ENCODE data around the gene BACE2. TPM values are rescaled to one million over a fixed set of nuclear protein-coding genes. Genes with fewer than 3 reads are reported as not detected.

BACE2 gene
- total and polyA plus RNA-seq, 2 of the 4 experiments (the other 2 are of a cell fraction) = 17.0 to 35.5 TPM

- H2BK5ac ChIP-seq (ENCODE audit: low read depth, low read length, poor library complexity, severe bottlenecking) = no peak overlapping the region
- 0 out of 2 replicates have a peak, but pooled peaks cover 2% of the 10 kb centered on the region for H3K36me3 ChIP-seq (ENCODE audit: control insufficient read depth, insufficient read depth, low read length)
- ChIA-PET CTCF (interaction anchor here (0.7 kb wide), 1 partner anchor 87 kb away, joined by 3 read pairs; no protein-coding TSS in a partner anchor), POLR2A (ENCODE audit: unreplicated experiment) (no interaction called here)
- no peak overlapping the region for H2AK5ac ChIP-seq (ENCODE audit: low read depth, low read length)
- no peak overlapping the region for H2BK120ac ChIP-seq (ENCODE audit: low read depth, low read length)
- H2BK15ac ChIP-seq (ENCODE audit: low read depth, low read length) = no peak overlapping the region
- DNase-seq (no peak), ATAC-seq (ENCODE audit: low read depth) (no peak)
- dilution Hi-C loops (cut with HindIII; ENCODE audit: low sequenced_read_pairs, unreplicated experiment) = no loop called here
- H3K56ac ChIP-seq (ENCODE audit: extremely low read depth, insufficient read depth, low read length) = no peak overlapping the region
- TF ChIP-seq RCOR1 (IDR thresholded peaks at IDR 0.05; ENCODE audit: insufficient replicate concordance, low read length) (no peak), FOS (IDR thresholded peaks at IDR 0.05; ENCODE audit: low read depth, low read length) (no peak), CHD1 (IDR thresholded peaks at IDR 0.05; ENCODE audit: low read depth, low read length) (no peak), MAFK (IDR thresholded peaks at IDR 0.05; ENCODE audit: low read depth, low read length) (no peak), RAD21 (IDR thresholded peaks at IDR 0.05; ENCODE audit: low read length) (no peak), MXI1 (IDR thresholded peaks at IDR 0.05; ENCODE audit: borderline replicate concordance, low read depth, low read length) (no peak), POLR2A (IDR thresholded peaks at IDR 0.05; ENCODE audit: low read depth, low read length) (no peak), RFX5 (IDR thresholded peaks at IDR 0.05; ENCODE audit: low read depth, low read length) (no peak), CEBPB (IDR thresholded peaks at IDR 0.05; ENCODE audit: low read depth, low read length) (no peak), USF2 (IDR thresholded peaks at IDR 0.05; ENCODE audit: low read depth, low read length) (no peak)
- no peak overlapping the region for H3K4me2 ChIP-seq (ENCODE audit: low read depth, low read length)
- H2AFZ ChIP-seq (replicated peaks; ENCODE audit: low read length, poor library complexity) = no peak overlapping the region
- no CpG with 5 or more reads among the region's 7 CpGs for WGBS, 2 experiments (ENCODE audit: extremely low coverage in 2 of 2, insufficient read length in 1 of 2)
- H3K14ac ChIP-seq (replicated peaks; ENCODE audit: low read depth, low read length) = no peak overlapping the region
- no peaks in the 10 kb centered on the region for H3K9me3 ChIP-seq (ENCODE audit: control insufficient read depth, insufficient read depth, low read length)
- H4K5ac ChIP-seq (ENCODE audit: low read depth, low read length) = no peak overlapping the region
- no peak overlapping the region for H3K9ac ChIP-seq (ENCODE audit: low read depth, low read length)
- BruUV-seq (replicated peaks) = no TSS peak
- in situ Hi-C loops (cut with MboI; ENCODE audit: low sequenced_read_pairs) = no loop called here
- H4K8ac ChIP-seq (ENCODE audit: low read depth in 2 of 2, low read length in 2 of 2) = no peak overlapping the region
- no peaks in the 10 kb centered on the region for H3K79me1 ChIP-seq (ENCODE audit: low read depth in 1 of 2, low read length in 2 of 2)
- H3K27me3 ChIP-seq (ENCODE audit: control insufficient read depth, insufficient read depth, low read length) = no peaks in the 10 kb centered on the region
- H3K27ac ChIP-seq (ENCODE audit: insufficient read depth, low read length) = no peak overlapping the region
- H4K91ac ChIP-seq (ENCODE audit: insufficient read depth, low read depth, low read length) = no peak overlapping the region
- intact Hi-C loops (cut with micrococcal nuclease) = no loop called here
- no peaks in the 10 kb centered on the region for H4K20me1 ChIP-seq (ENCODE audit: insufficient read depth, low read length)
- H3K9me1 ChIP-seq (ENCODE audit: insufficient read depth, low read length) = no peaks in the 10 kb centered on the region
- H3K18ac ChIP-seq (ENCODE audit: low read depth, low read length) = no peak overlapping the region
- H3K4me1 ChIP-seq (ENCODE audit: control insufficient read depth, insufficient read depth, low read length) = no peaks in the 10 kb centered on the region
- no peak overlapping the region for H3K4ac ChIP-seq (ENCODE audit: low read depth, low read length)
- no peak overlapping the region for H3K4me3 ChIP-seq (ENCODE audit: insufficient read depth, low read depth, low read length)
- no peak overlapping the region for H2BK20ac ChIP-seq (ENCODE audit: low read depth, low read length)
- no peak overlapping the region for H2AK9ac ChIP-seq (replicated peaks; ENCODE audit: low read depth, low read length, poor library complexity)
- no peak overlapping the region for H3K23ac ChIP-seq (ENCODE audit: low read depth, low read length)
Measured at GRCh38 chr21:41228958-41229357, 61.0 kb downstream of the BACE2 start.

Measured in IMR-90 (cell line).